ENCODE results near the gene CUX1. TPM values are rescaled to one million over a fixed set of nuclear protein-coding genes. Genes with fewer than 3 reads are reported as not detected.
"Not testable (repeated sequence)": the region's sequence is repeated elsewhere in the genome, so short reads cannot be mapped to it uniquely, and the experiment has no call there.

Gene CUX1
- total RNA-seq, 2 donors from 2014 or later = 12.0 to 13.8 TPM

GRCh38 chr7:102169651-102170392 lies 352.4 kb downstream of the CUX1 start:
- no peaks in the 10 kb centered on the region for H3K4me1 Mint-ChIP-seq
- H3K27me3 Mint-ChIP-seq = no peaks in the 10 kb centered on the region
- H3K36me3 Mint-ChIP-seq (ENCODE audit: low read depth) = peaks cover 5% of the 10 kb centered on the region
- H3K27ac Mint-ChIP-seq = no peak overlapping the region
- H3K9me3 Mint-ChIP-seq = no peaks in the 10 kb centered on the region
- H3K4me3 Mint-ChIP-seq = no peak overlapping the region
- ATAC-seq (replicated peaks) = no peak

GRCh38 chr7:102170393-102170970 lies 353.1 kb downstream of the CUX1 start:
- no peaks in the 10 kb centered on the region for H3K27me3 Mint-ChIP-seq
- H3K36me3 Mint-ChIP-seq (ENCODE audit: low read depth) = peaks cover 5% of the 10 kb centered on the region
- ATAC-seq (replicated peaks) = no peak
- H3K4me1 Mint-ChIP-seq = no peaks in the 10 kb centered on the region
- no peak overlapping the region for H3K4me3 Mint-ChIP-seq
- no peak overlapping the region for H3K27ac Mint-ChIP-seq
- H3K9me3 Mint-ChIP-seq = no peaks in the 10 kb centered on the region

GRCh38 chr7:102173669-102174068 lies 356.2 kb downstream of the CUX1 start:
- Mint-ChIP-seq H3K27me3 (no peaks in the 10 kb centered on the region), H3K36me3 (ENCODE audit: low read depth) (peaks cover 15% of the 10 kb centered on the region), H3K4me3 (no peak overlapping the region), H3K27ac (no peak overlapping the region), H3K9me3 (no peaks in the 10 kb centered on the region), H3K4me1 (no peaks in the 10 kb centered on the region)
- no peak for ATAC-seq (replicated peaks)

GRCh38 chr7:102175423-102176170 lies 358.2 kb downstream of the CUX1 start:
- Mint-ChIP-seq H3K36me3 (ENCODE audit: low read depth) (peaks cover 29% of the 10 kb centered on the region), H3K27ac (no peak overlapping the region), H3K9me3 (no peaks in the 10 kb centered on the region), H3K27me3 (no peaks in the 10 kb centered on the region), H3K4me3 (no peak overlapping the region), H3K4me1 (no peaks in the 10 kb centered on the region)
- ATAC-seq (replicated peaks) = no peak

GRCh38 chr7:102178410-102178809 lies 361.0 kb downstream of the CUX1 start:
- Mint-ChIP-seq H3K27me3 (no peaks in the 10 kb centered on the region), H3K36me3 (ENCODE audit: low read depth) (peaks cover 45% of the 10 kb centered on the region)

GRCh38 chr7:102180727-102181126 lies 363.3 kb downstream of the CUX1 start:
- Mint-ChIP-seq H3K9me3 (no peaks in the 10 kb centered on the region), H3K4me1 (no peaks in the 10 kb centered on the region), H3K27me3 (no peaks in the 10 kb centered on the region), H3K27ac (no peak overlapping the region), H3K4me3 (no peak overlapping the region), H3K36me3 (ENCODE audit: low read depth) (peaks cover 40% of the 10 kb centered on the region)
- ATAC-seq (replicated peaks) = no peak

More at GRCh38 chr7:102178410-102178809, 361.0 kb downstream of the CUX1 start:
- ATAC-seq (replicated peaks) = no peak
- H3K4me3 Mint-ChIP-seq = no peak overlapping the region
- H3K27ac Mint-ChIP-seq = no peak overlapping the region
- H3K9me3 Mint-ChIP-seq = no peaks in the 10 kb centered on the region
- H3K4me1 Mint-ChIP-seq = no peaks in the 10 kb centered on the region

- H3K4me1 Mint-ChIP-seq = no peaks in the 10 kb centered on the region
- no peaks in the 10 kb centered on the region for H3K27me3 Mint-ChIP-seq
- H3K36me3 Mint-ChIP-seq (ENCODE audit: low read depth) = peaks cover 40% of the 10 kb centered on the region
- no peak overlapping the region for H3K4me3 Mint-ChIP-seq
- no peaks in the 10 kb centered on the region for H3K9me3 Mint-ChIP-seq
- H3K27ac Mint-ChIP-seq = no peak overlapping the region
- ATAC-seq (replicated peaks) = no peak
These were observed 364.1 kb downstream of the CUX1 start for GRCh38 chr7:102181517-102181916.

GRCh38 chr7:102182016-102182415 lies 364.6 kb downstream of the CUX1 start:
- H3K4me3 Mint-ChIP-seq = no peak overlapping the region
- H3K27me3 Mint-ChIP-seq = no peaks in the 10 kb centered on the region
- no peak for ATAC-seq (replicated peaks)
- H3K36me3 Mint-ChIP-seq (ENCODE audit: low read depth) = peaks cover 40% of the 10 kb centered on the region
- H3K9me3 Mint-ChIP-seq = no peaks in the 10 kb centered on the region
- H3K4me1 Mint-ChIP-seq = no peaks in the 10 kb centered on the region
- no peak overlapping the region for H3K27ac Mint-ChIP-seq

- H3K4me1 Mint-ChIP-seq; H3K4me3 Mint-ChIP-seq; ATAC-seq (replicated peaks); H3K9me3 Mint-ChIP-seq; H3K27me3 Mint-ChIP-seq; H3K27ac Mint-ChIP-seq: not testable (repeated sequence)
- H3K36me3 Mint-ChIP-seq (ENCODE audit: low read depth) = peaks cover 30% of the 10 kb centered on the region
These were observed 366.4 kb downstream of the CUX1 start for GRCh38 chr7:102183848-102184247.

GRCh38 chr7:102184303-102184702 lies 366.9 kb downstream of the CUX1 start:
- H3K27me3 Mint-ChIP-seq = no peaks in the 10 kb centered on the region
- peaks cover 27% of the 10 kb centered on the region for H3K36me3 Mint-ChIP-seq (ENCODE audit: low read depth)
- no peaks in the 10 kb centered on the region for H3K4me1 Mint-ChIP-seq
- no peaks in the 10 kb centered on the region for H3K9me3 Mint-ChIP-seq
- H3K4me3 Mint-ChIP-seq = no peak overlapping the region
- no peak for ATAC-seq (replicated peaks)
- no peak overlapping the region for H3K27ac Mint-ChIP-seq

GRCh38 chr7:102185796-102186195 lies 368.4 kb downstream of the CUX1 start:
- Mint-ChIP-seq H3K36me3 (ENCODE audit: low read depth) (peaks cover 22% of the 10 kb centered on the region), H3K4me3 (no peak overlapping the region), H3K4me1 (no peaks in the 10 kb centered on the region), H3K27ac (no peak overlapping the region), H3K27me3 (no peaks in the 10 kb centered on the region), H3K9me3 (no peaks in the 10 kb centered on the region)
- ATAC-seq (replicated peaks) = no peak

GRCh38 chr7:102186306-102186705 lies 368.9 kb downstream of the CUX1 start:
- H3K4me3 Mint-ChIP-seq = no peak overlapping the region
- ATAC-seq (replicated peaks) = no peak
- H3K36me3 Mint-ChIP-seq (ENCODE audit: low read depth) = peaks cover 22% of the 10 kb centered on the region
- H3K27me3 Mint-ChIP-seq = no peaks in the 10 kb centered on the region
- no peaks in the 10 kb centered on the region for H3K9me3 Mint-ChIP-seq
- H3K27ac Mint-ChIP-seq = no peak overlapping the region
- no peaks in the 10 kb centered on the region for H3K4me1 Mint-ChIP-seq

GRCh38 chr7:102188746-102189145 lies 371.3 kb downstream of the CUX1 start:
- Mint-ChIP-seq H3K4me3 (no peak overlapping the region), H3K27ac (no peak overlapping the region), H3K4me1 (no peaks in the 10 kb centered on the region), H3K9me3 (no peaks in the 10 kb centered on the region), H3K36me3 (ENCODE audit: low read depth) (peaks cover 19% of the 10 kb centered on the region), H3K27me3 (no peaks in the 10 kb centered on the region)
- no peak for ATAC-seq (replicated peaks)

GRCh38 chr7:102189756-102190155 lies 372.3 kb downstream of the CUX1 start:
- no peak for ATAC-seq (replicated peaks)
- H3K9me3 Mint-ChIP-seq = no peaks in the 10 kb centered on the region
- no peak overlapping the region for H3K27ac Mint-ChIP-seq
- no peaks in the 10 kb centered on the region for H3K27me3 Mint-ChIP-seq
- no peaks in the 10 kb centered on the region for H3K4me1 Mint-ChIP-seq
- H3K4me3 Mint-ChIP-seq = no peak overlapping the region
- peaks cover 23% of the 10 kb centered on the region for H3K36me3 Mint-ChIP-seq (ENCODE audit: low read depth)

Measured in activated T-helper 17 cell treated with anti-CD3 and anti-CD28 coated beads, Interleukin-2, amount 50 U/mL, for 72 hours (primary cell).